Naive thymus-derived CD8-positive, alpha-beta T cell (primary cell): ENCODE results near the gene SLC24A1. TPM values are rescaled to one million over a fixed set of nuclear protein-coding genes. Genes with fewer than 3 reads are reported as not detected.

ENCODE experiments used
- ATAC-seq, 2 donors: fragments of 150-1000 bp; cut with Tn5 transposase in 1 of 2; sonication (Bioruptor Pico), chemical (Tn5 transposase) in 1 of 2; 1 replicate in 1 of 2; 2 replicates in 1 of 2; pipeline ENCODE4 v1.10.0; 2021; ENCODE audit warnings: mild to moderate bottlenecking in 2 of 2, moderate library complexity in 2 of 2
- POLR2A ChIA-PET: fragments of 350-600 bp; sonication (Branson Sonifier 250); formaldehyde crosslinking; loops from one replicate; lab custom pipeline; 2021; ENCODE audit warnings: antibody characterized with exemption; lab: Charles Lee
- DNase-seq, 10 donors: peaks; one replicate each; pipeline versions ENCODE4 v3.0.0 to v3.0.0-alpha.2; 2020 to 2022
- H3K27ac Mint-ChIP-seq, 10 donors: one replicate each; pipeline ENCODE4 v1.8.0; 2020 to 2022; ENCODE audit warnings: mild to moderate bottlenecking in 10 of 10, mixed read lengths in 10 of 10, moderate library complexity in 4 of 10, inconsistent platforms in 1 of 10
- H3K27me3 Mint-ChIP-seq, 5 donors: one replicate each; pipeline ENCODE4 v1.8.0; 2021 to 2022; ENCODE audit warnings: mixed read lengths in 5 of 5
- H3K36me3 Mint-ChIP-seq, 3 donors: one replicate each; pipeline ENCODE4 v1.8.0; 2020 to 2022; ENCODE audit warnings: mixed read lengths in 3 of 3, mild to moderate bottlenecking in 2 of 3, inconsistent platforms in 1 of 3
- H3K4me1 Mint-ChIP-seq, 4 donors: one replicate each; pipeline ENCODE4 v1.8.0; 2021 to 2022; ENCODE audit warnings: mixed read lengths in 4 of 4
- H3K4me3 Mint-ChIP-seq, 10 donors: one replicate each; pipeline ENCODE4 v1.8.0; 2020 to 2022; ENCODE audit warnings: mild to moderate bottlenecking in 10 of 10, mixed read lengths in 10 of 10, moderate library complexity in 6 of 10, inconsistent platforms in 1 of 10
- H3K9me3 Mint-ChIP-seq, 9 donors: one replicate each; pipeline ENCODE4 v1.8.0; 2020 to 2022; ENCODE audit warnings: mixed read lengths in 9 of 9, mild to moderate bottlenecking in 3 of 9, inconsistent platforms in 1 of 9, moderate library complexity in 1 of 9
- polyA plus RNA-seq, 3 donors: library from polyadenylated mRNA; unstranded; fragments of 300-500 nt; fragmentation: Illumina TruSeq; gene quantifications; one replicate each; pipeline ENCODE4 v1.2.3, GENCODE V29; 2021
- total RNA-seq, 8 experiments: library from RNA in 2 of 8; stranded (reverse) in 2 of 8; gene quantifications; one replicate each; pipeline ENCODE4 v1.2.3 and lab custom pipeline; 2021 to 2026

SLC24A1 gene
- total and polyA plus RNA-seq, 5 experiments from 2014 or later, result 0.93 to 6.6 (median 2.4) TPM

DNA sequence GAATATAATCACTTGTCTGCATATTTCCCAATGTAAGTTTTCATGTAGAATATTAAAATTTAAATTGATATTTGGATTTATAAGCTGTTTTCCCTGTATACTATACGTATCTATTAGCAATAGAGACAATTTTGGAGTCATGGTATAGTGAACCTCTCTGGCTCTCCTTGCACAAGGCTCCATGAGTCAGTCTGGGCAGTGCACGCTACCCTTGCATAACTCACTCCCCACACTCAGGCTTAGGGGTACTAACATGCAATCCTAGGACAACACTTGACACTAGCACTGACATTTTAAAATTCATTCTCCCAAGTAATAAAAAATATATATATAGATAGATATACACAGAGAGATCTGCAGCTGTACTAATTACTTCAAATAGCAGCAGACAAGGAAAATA lies 39.2 kb downstream of the SLC24A1 start:
- no peaks in the 10 kb centered on the region for H3K9me3 Mint-ChIP-seq
- no peaks in the 10 kb centered on the region for H3K4me1 Mint-ChIP-seq
- DNase-seq (no peak), ATAC-seq (no peak)
- H3K4me3 Mint-ChIP-seq, result no peak overlapping the region
- H3K27me3 Mint-ChIP-seq, result no peaks in the 10 kb centered on the region
- H3K36me3 Mint-ChIP-seq, result peaks cover 0 to 77% (median 1%) of the 10 kb centered on the region in 3 donors
- POLR2A ChIA-PET, result interaction anchor here (0.6 to 0.9 kb wide), 2 partner anchors 50 to 119 kb away, joined by 3 read pairs; no protein-coding TSS in a partner anchor
- H3K27ac Mint-ChIP-seq, result no peak overlapping the region

DNA sequence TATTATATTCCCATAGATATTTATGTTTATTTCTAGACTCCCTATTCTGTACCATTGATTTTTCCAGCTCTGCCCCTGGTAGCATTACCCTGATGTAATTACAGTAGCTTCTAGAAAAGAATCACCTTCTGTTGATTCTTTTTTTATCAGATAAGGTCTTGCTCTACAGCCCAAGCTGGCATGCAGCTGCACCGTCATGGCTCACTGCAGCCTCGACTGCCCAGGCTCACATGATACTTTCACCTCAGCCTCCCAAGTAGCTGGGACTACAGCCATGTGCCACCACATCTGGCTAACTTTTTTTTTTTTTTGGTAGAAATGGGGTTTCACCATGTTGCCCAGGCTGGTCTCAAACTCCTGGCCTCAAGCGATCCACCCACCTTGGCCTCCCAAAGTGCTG lies 41.8 kb downstream of the SLC24A1 start:
- Mint-ChIP-seq H3K36me3 (peaks cover 0 to 80% (median 1%) of the 10 kb centered on the region in 3 donors), H3K27ac (peak overlapping the region in 2 of 10 donors; percentile 14 to 49), H3K9me3 (no peaks in the 10 kb centered on the region), H3K4me3 (no peak overlapping the region), H3K4me1 (no peaks in the 10 kb centered on the region), H3K27me3 (no peaks in the 10 kb centered on the region)
- no peak for DNase-seq
- POLR2A ChIA-PET, result no interaction called here
- ATAC-seq, result no peak

DNA sequence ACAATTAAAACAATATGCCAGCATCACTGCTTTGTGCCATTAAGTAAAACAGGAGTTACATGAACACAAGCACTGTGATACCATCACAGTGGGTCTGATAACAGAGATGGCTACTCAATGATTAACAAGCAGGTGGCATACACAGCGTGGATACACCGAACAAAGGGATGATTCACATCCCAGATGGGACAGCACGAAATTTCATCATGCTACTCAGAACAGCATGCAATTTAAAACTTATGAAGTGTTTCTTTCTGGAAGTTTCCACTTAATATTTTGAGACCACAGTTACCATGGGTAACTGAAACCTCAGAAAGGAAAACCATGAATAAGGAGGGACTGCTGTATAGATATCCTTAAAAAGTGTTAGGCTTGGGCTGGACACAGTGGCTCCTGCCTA lies 44.5 kb downstream of the SLC24A1 start:
- Mint-ChIP-seq H3K4me1 (no peaks in the 10 kb centered on the region), H3K36me3 (peaks cover 0 to 81% (median 9%) of the 10 kb centered on the region in 3 donors), H3K9me3 (no peaks in the 10 kb centered on the region), H3K4me3 (no peak overlapping the region), H3K27me3 (no peaks in the 10 kb centered on the region), H3K27ac (no peak overlapping the region)
- ATAC-seq (no peak), DNase-seq (no peak)
- POLR2A ChIA-PET, result no interaction called here

DNA sequence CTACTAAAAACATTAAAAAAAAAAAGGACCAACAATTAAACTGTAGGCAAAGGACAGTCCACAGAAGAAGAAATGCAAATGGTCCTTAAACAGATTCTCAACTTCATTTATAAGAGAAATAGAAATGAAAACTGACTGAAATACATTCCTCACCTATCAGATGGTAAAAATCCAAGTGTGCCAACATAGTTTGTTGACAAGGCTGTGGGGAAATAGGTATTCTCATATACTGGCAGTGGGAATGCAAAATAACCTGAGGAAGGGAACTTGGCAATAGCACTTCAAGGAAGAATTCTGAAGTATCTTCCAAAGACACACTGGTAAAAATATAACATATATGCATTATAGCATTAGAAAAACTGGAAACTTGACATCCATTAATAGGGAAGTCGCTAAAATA lies 53.8 kb downstream of the SLC24A1 start:
- peak overlapping the region in 2 of 10 donors; percentile 40 to 52 for H3K27ac Mint-ChIP-seq

DNA sequence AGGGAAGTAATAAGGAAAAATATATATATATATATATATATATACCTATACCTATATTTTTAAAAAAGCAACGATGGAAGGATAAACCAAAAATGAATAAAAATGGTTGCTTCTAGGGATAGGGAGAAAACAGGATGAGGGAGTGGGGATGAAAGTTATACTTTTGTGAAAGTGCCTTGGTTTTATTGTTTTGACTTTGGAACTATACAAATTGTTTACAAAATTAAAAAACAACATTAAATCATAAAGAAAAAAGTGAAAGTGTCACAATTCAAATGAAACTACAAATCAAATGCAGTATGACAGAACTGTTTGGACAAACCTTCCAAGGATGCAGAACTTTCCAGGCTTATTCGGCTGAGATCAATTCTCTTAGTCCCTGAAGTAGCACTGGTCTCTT lies 54.4 kb downstream of the SLC24A1 start:
- POLR2A ChIA-PET, result no interaction called here
- Mint-ChIP-seq H3K36me3 (peaks cover 0 to 45% (median 6%) of the 10 kb centered on the region in 3 donors), H3K4me1 (no peaks in the 10 kb centered on the region)

More for the DNA sequence above, 53.8 kb downstream of the SLC24A1 start:
- DNase-seq (no peak), ATAC-seq (no peak)
- no peaks in the 10 kb centered on the region for H3K9me3 Mint-ChIP-seq
- H3K27me3 Mint-ChIP-seq, result no peaks in the 10 kb centered on the region
- peaks cover 0 to 50% (median 9%) of the 10 kb centered on the region in 3 donors for H3K36me3 Mint-ChIP-seq
- no peak overlapping the region for H3K4me3 Mint-ChIP-seq
- H3K4me1 Mint-ChIP-seq, result no peaks in the 10 kb centered on the region
- POLR2A ChIA-PET, result no interaction called here

DNA sequence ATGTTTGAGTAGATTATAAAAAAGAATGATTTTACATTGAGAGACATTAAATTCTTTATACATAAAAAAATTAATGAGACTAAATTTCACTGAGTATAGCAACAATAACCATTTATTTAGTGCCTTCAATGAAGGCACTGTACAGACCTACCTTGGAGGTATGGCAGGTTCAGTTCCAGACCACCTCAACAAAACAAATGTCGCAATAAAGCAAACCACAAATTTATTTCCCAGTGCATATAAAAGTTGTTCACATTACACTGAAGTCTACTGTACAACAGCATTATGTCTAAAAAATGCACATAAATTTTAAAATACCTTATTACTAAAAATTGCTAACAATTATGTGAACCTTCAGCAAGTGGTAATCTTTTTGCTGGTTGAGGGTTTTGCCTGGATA lies 58.8 kb downstream of the SLC24A1 start:
- Mint-ChIP-seq H3K27ac (peak overlapping the region in 1 of 10 donors; percentile 27), H3K36me3 (peaks cover 0 to 2% (median 2%) of the 10 kb centered on the region in 3 donors), H3K27me3 (no peaks in the 10 kb centered on the region), H3K9me3 (no peaks in the 10 kb centered on the region), H3K4me1 (no peaks in the 10 kb centered on the region), H3K4me3 (no peak overlapping the region)
- POLR2A ChIA-PET, result no interaction called here
- ATAC-seq (no peak), DNase-seq (no peak)

More for the DNA sequence above, 54.4 kb downstream of the SLC24A1 start:
- Mint-ChIP-seq H3K9me3 (no peaks in the 10 kb centered on the region), H3K27ac (peak overlapping the region in 2 of 10 donors; percentile 10 to 40), H3K27me3 (no peaks in the 10 kb centered on the region), H3K4me3 (no peak overlapping the region)
- ATAC-seq, result no peak
- no peak for DNase-seq

DNA sequence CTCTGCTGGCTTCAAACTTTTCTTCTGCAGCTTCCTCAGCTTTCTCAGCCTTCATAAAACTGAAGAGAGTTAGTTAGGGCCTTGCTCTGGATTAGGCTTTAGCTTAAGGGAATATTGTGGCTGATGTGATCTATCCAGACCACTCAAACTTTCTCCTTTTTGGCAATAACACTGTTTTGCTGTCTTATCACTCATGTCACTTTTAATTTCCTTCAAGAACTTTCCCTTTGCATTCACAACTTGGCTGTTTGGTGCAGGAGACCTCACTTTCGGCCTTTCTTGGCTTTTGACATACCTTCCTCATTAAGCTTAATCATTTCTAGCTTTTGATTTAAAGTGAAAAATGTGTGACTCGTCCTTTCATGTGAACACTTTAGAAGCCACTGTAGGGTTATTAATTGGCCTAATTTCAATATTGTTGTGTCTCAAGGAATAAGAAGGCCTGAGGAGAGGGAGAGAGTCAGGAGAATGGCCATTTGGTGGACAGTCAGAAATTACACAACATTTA lies 60.7 kb downstream of the SLC24A1 start:
- DNase-seq, result no peak
- Mint-ChIP-seq H3K4me3 (no peak overlapping the region), H3K9me3 (peaks cover 0 to 2% (median 0%) of the 10 kb centered on the region in 9 donors), H3K27me3 (no peaks in the 10 kb centered on the region), H3K27ac (no peak overlapping the region), H3K4me1 (no peaks in the 10 kb centered on the region), H3K36me3 (peaks cover 0 to 9% (median 5%) of the 10 kb centered on the region in 3 donors)
- no peak for ATAC-seq
- POLR2A ChIA-PET, result no interaction called here

DNA sequence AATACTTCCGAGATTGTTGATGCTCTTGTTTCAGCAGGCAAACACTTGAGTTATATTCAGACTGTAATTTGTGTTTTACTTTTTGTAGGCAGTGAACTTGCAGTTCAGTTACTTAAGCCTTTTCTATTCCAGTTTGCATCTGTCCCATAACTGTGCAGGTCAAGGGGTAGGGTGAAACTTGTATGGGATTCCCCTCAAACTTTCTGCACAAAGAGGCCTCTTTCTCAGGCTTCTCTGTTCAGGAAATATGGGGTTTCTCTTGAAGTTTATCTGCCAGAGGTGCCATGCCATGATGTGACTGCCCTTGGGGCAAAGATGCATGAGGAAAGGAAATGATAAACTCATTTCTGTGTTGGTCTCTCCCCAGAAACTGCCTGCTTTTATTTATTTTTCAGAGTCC lies 66.7 kb downstream of the SLC24A1 start:
- POLR2A ChIA-PET, result no interaction called here
- Mint-ChIP-seq H3K27ac (no peak overlapping the region), H3K4me1 (no peaks in the 10 kb centered on the region), H3K4me3 (no peak overlapping the region), H3K9me3 (peaks cover 0 to 13% (median 2%) of the 10 kb centered on the region in 9 donors), H3K36me3 (peaks cover 29 to 62% (median 48%) of the 10 kb centered on the region in 3 donors), H3K27me3 (no peaks in the 10 kb centered on the region)
- ATAC-seq (no peak), DNase-seq (no peak)

DNA sequence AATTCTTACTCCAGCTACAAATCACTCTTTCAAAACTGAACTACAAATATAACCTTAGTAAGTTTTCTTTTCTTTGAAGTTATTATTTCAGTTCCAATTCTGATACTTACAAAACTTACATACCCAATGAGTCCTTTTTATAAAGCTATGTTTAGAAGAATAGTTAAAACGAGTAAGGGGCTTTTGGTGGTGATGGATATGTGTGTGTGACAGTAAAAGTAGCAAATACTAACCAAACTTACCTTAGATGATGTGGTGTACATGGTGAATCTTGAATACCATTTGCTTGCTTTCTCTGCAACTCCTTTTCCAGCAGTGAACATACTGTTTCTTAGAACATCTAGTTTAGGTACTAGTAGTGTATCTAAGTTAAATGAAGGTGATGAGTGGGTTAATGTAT lies 68.4 kb downstream of the SLC24A1 start:
- Mint-ChIP-seq H3K36me3 (peaks cover 29 to 75% (median 48%) of the 10 kb centered on the region in 3 donors), H3K27ac (no peak overlapping the region), H3K4me1 (no peaks in the 10 kb centered on the region), H3K4me3 (no peak overlapping the region), H3K27me3 (no peaks in the 10 kb centered on the region), H3K9me3 (peaks cover 0 to 13% (median 2%) of the 10 kb centered on the region in 9 donors)
- no peak for DNase-seq
- POLR2A ChIA-PET, result no interaction called here
- no peak for ATAC-seq

DNA sequence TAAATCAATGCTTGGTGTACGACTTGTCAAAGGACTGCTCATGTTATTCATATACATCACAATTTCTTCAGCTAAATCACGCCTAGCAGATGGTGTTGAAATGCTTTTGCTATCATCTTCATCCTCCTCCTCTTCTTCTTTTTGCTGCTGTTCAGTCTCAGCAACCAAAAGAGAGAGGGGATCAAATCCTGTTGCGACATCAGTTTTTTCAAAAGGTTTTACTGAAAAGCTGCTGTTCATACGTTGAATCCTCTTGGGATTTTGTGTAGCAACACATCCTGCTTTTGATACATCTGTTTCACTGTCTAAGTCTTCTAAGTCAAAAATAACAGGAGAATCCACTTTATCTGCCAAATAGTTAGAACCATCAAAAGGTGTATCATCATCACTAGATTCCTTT lies 69.0 kb downstream of the SLC24A1 start:
- H3K36me3 Mint-ChIP-seq, result peaks cover 29 to 81% (median 47%) of the 10 kb centered on the region in 3 donors
- POLR2A ChIA-PET, result no interaction called here
- DNase-seq (no peak), ATAC-seq (no peak)
- no peak overlapping the region for H3K4me3 Mint-ChIP-seq
- H3K27me3 Mint-ChIP-seq, result no peaks in the 10 kb centered on the region
- no peaks in the 10 kb centered on the region for H3K4me1 Mint-ChIP-seq
- H3K27ac Mint-ChIP-seq, result no peak overlapping the region
- peaks cover 0 to 13% (median 2%) of the 10 kb centered on the region in 9 donors for H3K9me3 Mint-ChIP-seq

DNA sequence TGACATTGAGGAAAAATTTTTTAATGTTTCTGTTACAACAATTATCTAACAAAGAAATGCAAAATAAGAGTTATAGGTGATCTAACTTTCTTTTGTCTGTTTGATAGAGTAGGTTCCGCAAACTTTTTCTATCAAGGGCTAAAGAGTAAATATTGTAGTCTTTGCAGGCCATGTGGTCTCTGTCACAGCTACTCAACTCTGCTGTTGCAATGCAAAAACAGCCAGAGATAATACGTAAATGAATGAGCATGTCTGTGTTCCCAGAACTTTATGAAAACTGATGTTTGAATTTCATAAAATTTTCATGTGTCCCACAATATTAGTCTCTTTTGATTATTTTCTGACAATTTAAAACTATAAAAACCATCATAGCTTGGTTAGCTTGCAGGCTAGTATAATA lies 73.3 kb downstream of the SLC24A1 start:
- Mint-ChIP-seq H3K9me3 (no peaks in the 10 kb centered on the region), H3K36me3 (peaks cover 16 to 76% (median 32%) of the 10 kb centered on the region in 3 donors), H3K4me1 (no peaks in the 10 kb centered on the region), H3K4me3 (no peak overlapping the region), H3K27me3 (no peaks in the 10 kb centered on the region), H3K27ac (no peak overlapping the region)
- ATAC-seq, result no peak
- POLR2A ChIA-PET, result no interaction called here
- DNase-seq, result no peak
